Activated naive CD8-positive, alpha-beta T cell (primary cell): ENCODE measurements around the gene KRTAP10-10.

Source experiments
- H3K27ac Mint-ChIP-seq: one replicate; pipeline ENCODE4 v1.8.0; 2021; ENCODE audit warnings: mixed read lengths
- H3K27me3 Mint-ChIP-seq: one replicate; pipeline ENCODE4 v1.8.0; 2021; ENCODE audit warnings: mixed read lengths
- H3K36me3 Mint-ChIP-seq: one replicate; pipeline ENCODE4 v1.8.0; 2021; ENCODE audit warnings: mixed read lengths
- H3K4me1 Mint-ChIP-seq: one replicate; pipeline ENCODE4 v1.8.0; 2021; ENCODE audit warnings: low read depth, mixed read lengths
- H3K4me3 Mint-ChIP-seq: one replicate; pipeline ENCODE4 v1.8.0; 2021; ENCODE audit warnings: mild to moderate bottlenecking, mixed read lengths
- H3K9me3 Mint-ChIP-seq: one replicate; pipeline ENCODE4 v1.8.0; 2021; ENCODE audit warnings: low read depth, mixed read lengths

KRTAP10-10 gene

GRCh38 chr21:44686843-44687561 lies 49.8 kb downstream of the KRTAP10-10 start:
- Mint-ChIP-seq H3K27me3 (peaks cover 2% of the 10 kb centered on the region), H3K27ac (no peak overlapping the region), H3K36me3 (no peaks in the 10 kb centered on the region), H3K4me3 (no peak overlapping the region), H3K4me1 (peaks cover 19% of the 10 kb centered on the region), H3K9me3 (no peaks in the 10 kb centered on the region)

- H3K36me3 Mint-ChIP-seq = peaks cover under 1% of the 10 kb centered on the region
- no peak overlapping the region for H3K4me3 Mint-ChIP-seq
- H3K9me3 Mint-ChIP-seq = peaks cover 5% of the 10 kb centered on the region
- H3K4me1 Mint-ChIP-seq = peaks cover 20% of the 10 kb centered on the region
- no peak overlapping the region for H3K27ac Mint-ChIP-seq
- H3K27me3 Mint-ChIP-seq = peaks cover 2% of the 10 kb centered on the region
Measured at GRCh38 chr21:44687671-44688070, 50.5 kb downstream of the KRTAP10-10 start.
